ENCODE results near the gene GLIS1.

DNA sequence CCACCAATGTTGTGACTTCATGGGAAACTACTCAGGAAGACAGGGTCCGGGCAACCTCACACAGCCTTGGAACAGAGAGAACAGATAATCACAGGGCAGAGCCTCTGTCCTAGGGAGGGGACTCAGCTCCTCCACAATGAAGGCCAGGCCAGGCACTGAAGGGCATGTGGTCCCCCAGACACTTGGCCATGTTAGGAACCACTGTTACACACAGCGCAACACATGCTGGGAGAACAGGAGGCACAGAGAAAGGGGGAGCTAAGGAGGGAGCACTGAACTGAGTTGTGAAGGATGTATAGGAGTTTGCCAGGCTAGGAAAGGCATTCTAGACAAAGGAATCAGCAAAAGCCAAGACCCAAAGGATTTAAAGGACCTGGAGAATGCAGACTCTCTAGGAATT, 152.2 kb downstream of the GLIS1 start:
- TF ChIP-seq TARDBP (IDR thresholded peaks at IDR 0.05), result no peak
- TF ChIP-seq, protein P1, sequence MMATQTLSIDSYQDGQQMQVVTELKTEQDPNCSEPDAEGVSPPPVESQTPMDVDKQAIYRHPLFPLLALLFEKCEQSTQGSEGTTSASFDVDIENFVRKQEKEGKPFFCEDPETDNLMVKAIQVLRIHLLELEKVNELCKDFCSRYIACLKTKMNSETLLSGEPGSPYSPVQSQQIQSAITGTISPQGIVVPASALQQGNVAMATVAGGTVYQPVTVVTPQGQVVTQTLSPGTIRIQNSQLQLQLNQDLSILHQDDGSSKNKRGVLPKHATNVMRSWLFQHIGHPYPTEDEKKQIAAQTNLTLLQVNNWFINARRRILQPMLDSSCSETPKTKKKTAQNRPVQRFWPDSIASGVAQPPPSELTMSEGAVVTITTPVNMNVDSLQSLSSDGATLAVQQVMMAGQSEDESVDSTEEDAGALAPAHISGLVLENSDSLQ (IDR thresholded peaks at IDR 0.05), result no peak
- no peak for TF ChIP-seq FOXA1 (IDR thresholded peaks at IDR 0.05)
- no peak for TF ChIP-seq NFRKB (IDR thresholded peaks at IDR 0.05)
- TF ChIP-seq ZNF384 (IDR thresholded peaks at IDR 0.05), result no peak
- TF ChIP-seq L3MBTL2 (conservative IDR thresholded peaks at IDR 0.05), result no peak
- TF ChIP-seq CTBP1 (IDR thresholded peaks at IDR 0.05; ENCODE audit: borderline replicate concordance), result no peak
- no peak for TF ChIP-seq SP1 (IDR thresholded peaks at IDR 0.05)
- no peak for TF ChIP-seq FOXK2 (IDR thresholded peaks at IDR 0.05)
- TF ChIP-seq HDGF (IDR thresholded peaks at IDR 0.05; ENCODE audit: borderline replicate concordance), result no peak
